Loucy (cell line): Measurements from ENCODE around the gene CDH12.

Source experiments
- H2AFZ ChIP-seq: fragments of 200-600 bp; sonication (generic); 2 replicates; pipeline ENCODE4 v1.6.0; 2016; ENCODE audit warnings: antibody characterized with exemption, mild to moderate bottlenecking, low read length, moderate library complexity
- H3F3A ChIP-seq: fragments of 200-600 bp; 2 replicates; pipeline ENCODE4 v1.6.0; 2016; ENCODE audit warnings: antibody characterized with exemption, low read depth, mild to moderate bottlenecking
- H3K27me3 ChIP-seq: fragments of 200-600 bp; sonication (generic); 2 replicates; pipeline ENCODE4 v1.6.1; 2014; ENCODE audit warnings: low read length, mild to moderate bottlenecking; ENCODE audit not compliant: insufficient read depth, poor library complexity, severe bottlenecking
- H3K36me3 ChIP-seq: fragments of 200-600 bp; sonication (generic); 2 replicates; pipeline ENCODE4 v1.6.1; 2016; ENCODE audit warnings: low read length; ENCODE audit not compliant: insufficient read depth
- H3K4me1 ChIP-seq: fragments of 200-600 bp; sonication (generic); 2 replicates; pipeline ENCODE4 v1.5.1; 2014; ENCODE audit warnings: low read length, mild to moderate bottlenecking; ENCODE audit not compliant: insufficient read depth, poor library complexity, severe bottlenecking
- H3K4me2 ChIP-seq: fragments of 200-600 bp; sonication (generic); 2 replicates; pipeline ENCODE4 v1.6.0; 2014; ENCODE audit warnings: antibody characterized with exemption, low read length, low read depth, mild to moderate bottlenecking; ENCODE audit not compliant: poor library complexity, severe bottlenecking
- H3K4me3 ChIP-seq: fragments of 200-600 bp; sonication (generic); 2 replicates; pipeline ENCODE4 v1.5.1; 2014; ENCODE audit warnings: low read length, mild to moderate bottlenecking, mixed read lengths; ENCODE audit not compliant: poor library complexity, severe bottlenecking
- H3K79me2 ChIP-seq: fragments of 200-600 bp; sonication (generic); 2 replicates; pipeline ENCODE4 v1.6.1; 2014; ENCODE audit warnings: low read length; ENCODE audit not compliant: insufficient read depth
- H3K9ac ChIP-seq: fragments of 200-600 bp; sonication (generic); 2 replicates; pipeline ENCODE4 v1.6.0; 2014; ENCODE audit warnings: mild to moderate bottlenecking, low read depth, low read length, moderate library complexity; ENCODE audit not compliant: poor library complexity, severe bottlenecking
- H3K9me2 ChIP-seq: fragments of 200-600 bp; sonication (generic); replicated peaks from 2 replicates; pipeline ENCODE4 v1.6.1; 2016; ENCODE audit warnings: low read depth, low read length, mixed read lengths
- H3K9me3 ChIP-seq: fragments of 200-600 bp; sonication (generic); 2 replicates; pipeline ENCODE4 v1.6.1; 2014; ENCODE audit warnings: mild to moderate bottlenecking, antibody characterized with exemption, low read length, low read depth; ENCODE audit not compliant: insufficient read depth
- H4K20me1 ChIP-seq: fragments of 200-600 bp; sonication (generic); 2 replicates; pipeline ENCODE4 v1.6.0; 2014; ENCODE audit warnings: antibody characterized with exemption, low read length, mild to moderate bottlenecking; ENCODE audit not compliant: insufficient read depth, poor library complexity, severe bottlenecking
- CTCF ChIP-seq: fragments of 200-600 bp; sonication (generic); conservative IDR thresholded peaks from 2 replicates; pipeline ENCODE4 v1.5.1; 2014; ENCODE audit warnings: mild to moderate bottlenecking, antibody characterized with exemption, low read length
- EZH2phosphoT487 ChIP-seq: fragments of 200-600 bp; IDR thresholded peaks from 2 replicates; pipeline ENCODE4 v1.6.1; 2018; ENCODE audit warnings: antibody characterized with exemption, mild to moderate bottlenecking, moderate library complexity, borderline replicate concordance

The CDH12 gene

DNA sequence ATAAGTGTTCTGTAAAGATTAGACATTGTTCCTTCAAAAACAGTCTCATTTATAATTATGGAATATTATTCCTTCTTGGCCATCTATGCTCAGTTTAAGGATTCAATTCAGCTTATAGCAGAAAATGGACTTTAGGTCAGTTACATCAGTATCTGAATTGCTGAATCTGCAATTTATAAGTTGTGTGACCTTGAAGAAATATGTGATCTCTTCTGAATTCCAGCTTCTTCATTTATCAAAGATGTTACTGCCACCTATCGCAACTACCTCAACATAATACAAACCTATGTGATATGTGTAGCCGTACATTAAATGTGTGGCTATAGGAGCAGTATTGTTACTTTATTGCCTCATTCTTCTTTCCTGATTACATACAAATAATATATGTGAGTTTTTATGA, 118.2 kb downstream of the CDH12 start:
- H3K9me3 ChIP-seq = no peaks in the 10 kb centered on the region
- TF ChIP-seq EZH2phosphoT487 = no peak
- no peak for TF ChIP-seq CTCF
- no peak overlapping the region for H2AFZ ChIP-seq
- no peak overlapping the region for H3K9ac ChIP-seq
- H3K4me3 ChIP-seq = no peak overlapping the region
- H3K27me3 ChIP-seq = no peaks in the 10 kb centered on the region
- H3K4me2 ChIP-seq = no peak overlapping the region
- H4K20me1 ChIP-seq = no peaks in the 10 kb centered on the region
- no peaks in the 10 kb centered on the region for H3K9me2 ChIP-seq
- H3K4me1 ChIP-seq = no peaks in the 10 kb centered on the region
- H3K36me3 ChIP-seq = no peaks in the 10 kb centered on the region
- no peaks in the 10 kb centered on the region for H3K79me2 ChIP-seq
- H3F3A ChIP-seq = no peaks in the 10 kb centered on the region

DNA sequence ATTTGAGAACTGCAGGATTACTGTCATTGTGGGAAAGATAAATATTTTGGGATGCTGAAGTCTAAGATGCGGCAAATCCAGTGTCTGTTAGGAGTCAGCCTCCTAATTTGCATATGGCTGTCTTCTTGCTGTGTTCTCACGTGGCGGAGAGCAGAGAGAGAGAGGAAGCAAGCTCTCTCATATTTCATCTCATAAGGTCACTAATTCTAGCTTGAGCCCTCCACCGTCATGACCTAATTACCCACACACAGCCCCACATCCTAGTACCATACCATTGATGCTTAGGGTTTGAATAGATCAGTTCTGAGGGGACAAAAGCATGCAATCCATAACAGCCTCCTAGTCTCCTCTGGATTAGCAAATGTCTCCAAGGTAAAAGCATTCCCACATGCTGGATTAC, 124.5 kb downstream of the CDH12 start:
- Histone ChIP-seq H3K4me3 (no peak overlapping the region), H4K20me1 (no peaks in the 10 kb centered on the region), H3K36me3 (no peaks in the 10 kb centered on the region), H3K4me2 (no peak overlapping the region), H3K9me2 (no peaks in the 10 kb centered on the region), H3K4me1 (no peaks in the 10 kb centered on the region), H3K9me3 (no peaks in the 10 kb centered on the region), H3K27me3 (no peaks in the 10 kb centered on the region), H3F3A (no peaks in the 10 kb centered on the region), H3K79me2 (no peaks in the 10 kb centered on the region), H3K9ac (no peak overlapping the region), H2AFZ (no peak overlapping the region)
- TF ChIP-seq EZH2phosphoT487 (no peak), CTCF (no peak)

GRCh38 chr5:22722491-22722890, 130.7 kb downstream of the CDH12 start:
- TF ChIP-seq EZH2phosphoT487 = no peak
- no peaks in the 10 kb centered on the region for H3K4me1 ChIP-seq
- no peaks in the 10 kb centered on the region for H3K79me2 ChIP-seq
- no peak overlapping the region for H2AFZ ChIP-seq
- H3F3A ChIP-seq = no peaks in the 10 kb centered on the region
- H3K4me3 ChIP-seq = no peak overlapping the region
- H3K9ac ChIP-seq = no peak overlapping the region
- no peaks in the 10 kb centered on the region for H3K36me3 ChIP-seq
- no peaks in the 10 kb centered on the region for H3K9me2 ChIP-seq
- no peaks in the 10 kb centered on the region for H3K27me3 ChIP-seq
- no peaks in the 10 kb centered on the region for H4K20me1 ChIP-seq
- H3K9me3 ChIP-seq = no peaks in the 10 kb centered on the region
- no peak overlapping the region for H3K4me2 ChIP-seq

DNA sequence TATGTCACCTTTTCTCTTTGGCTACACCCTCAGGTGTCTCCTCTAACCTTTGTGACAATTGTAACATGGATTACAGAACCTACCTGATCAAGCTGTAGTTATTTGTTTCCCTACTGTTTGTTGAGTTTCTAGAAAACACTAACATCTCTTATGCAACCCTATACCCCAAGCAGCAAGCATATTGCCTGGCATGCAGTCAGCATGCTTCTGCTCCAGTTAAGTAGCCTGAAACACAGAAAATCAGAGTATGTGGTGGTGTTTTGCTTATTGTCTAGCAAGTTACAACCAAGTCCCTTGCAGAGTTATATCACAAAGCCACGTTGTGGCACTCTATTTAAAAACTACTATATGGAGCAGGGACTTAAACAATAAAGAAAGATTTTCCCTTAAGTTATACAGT, 131.1 kb downstream of the CDH12 start:
- H3K9me3 ChIP-seq = no peaks in the 10 kb centered on the region
- no peak overlapping the region for H3K4me2 ChIP-seq
- H3K4me1 ChIP-seq = no peaks in the 10 kb centered on the region
- TF ChIP-seq EZH2phosphoT487 = no peak
- TF ChIP-seq CTCF = no peak
- no peaks in the 10 kb centered on the region for H3F3A ChIP-seq
- H3K79me2 ChIP-seq = no peaks in the 10 kb centered on the region
- no peaks in the 10 kb centered on the region for H4K20me1 ChIP-seq
- H2AFZ ChIP-seq = no peak overlapping the region
- H3K27me3 ChIP-seq = no peaks in the 10 kb centered on the region
- no peaks in the 10 kb centered on the region for H3K9me2 ChIP-seq
- no peaks in the 10 kb centered on the region for H3K36me3 ChIP-seq
- H3K9ac ChIP-seq = no peak overlapping the region
- H3K4me3 ChIP-seq = no peak overlapping the region
